NCI-H1105 (cell line): ENCODE measurements around the gene SMIM36.
"Not testable (repeated sequence)": the region's sequence is repeated elsewhere in the genome, so short reads cannot be mapped to it uniquely, and the experiment has no call there.

Source experiments
- DNase-seq: peaks from one replicate; lab custom pipeline; 2025; lab: John Stamatoyannopoulos, UW

SMIM36 gene

GRCh38 chr17:55501626-55502025 is 9.6 kb downstream of the SMIM36 start:
- not testable (repeated sequence) for DNase-seq

GRCh38 chr17:55500103-55500502 is 11.1 kb downstream of the SMIM36 start:
- no peak for DNase-seq

- no peak for DNase-seq
Measured at GRCh38 chr17:55496094-55496881, 15.0 kb downstream of the SMIM36 start.

- no peak for DNase-seq
Measured at GRCh38 chr17:55495239-55495638, 16.0 kb downstream of the SMIM36 start.

- DNase-seq, result no peak
Measured at GRCh38 chr17:55492781-55493341, 18.4 kb downstream of the SMIM36 start.

GRCh38 chr17:55490376-55490775 is 20.9 kb downstream of the SMIM36 start:
- no peak for DNase-seq

- no peak for DNase-seq
Measured at GRCh38 chr17:55487695-55488432, 23.4 kb downstream of the SMIM36 start.

- DNase-seq, result no peak
Measured at GRCh38 chr17:55484575-55484974, 26.7 kb downstream of the SMIM36 start.

GRCh38 chr17:55482591-55483389 is 28.5 kb downstream of the SMIM36 start:
- DNase-seq, result no peak

- DNase-seq, result no peak
Measured at GRCh38 chr17:55480631-55481315, 30.5 kb downstream of the SMIM36 start.

GRCh38 chr17:55479903-55480302 is 31.3 kb downstream of the SMIM36 start:
- no peak for DNase-seq

GRCh38 chr17:55478971-55479370 is 32.3 kb downstream of the SMIM36 start:
- no peak for DNase-seq

- no peak for DNase-seq
Measured at GRCh38 chr17:55466671-55467070, 44.6 kb downstream of the SMIM36 start.

GRCh38 chr17:55465771-55466170 is 45.5 kb downstream of the SMIM36 start:
- not testable (repeated sequence) for DNase-seq

GRCh38 chr17:55463600-55463999 is 47.7 kb downstream of the SMIM36 start:
- DNase-seq, result no peak

GRCh38 chr17:55462711-55463110 is 48.5 kb downstream of the SMIM36 start:
- DNase-seq, result no peak

- no peak for DNase-seq
Measured at GRCh38 chr17:55462234-55462633, 49.0 kb downstream of the SMIM36 start.

GRCh38 chr17:55458978-55459377 is 52.3 kb downstream of the SMIM36 start:
- no peak for DNase-seq

GRCh38 chr17:55458287-55458900 is 52.9 kb downstream of the SMIM36 start:
- no peak for DNase-seq

GRCh38 chr17:55456307-55457240 is 54.7 kb downstream of the SMIM36 start:
- no peak for DNase-seq
